Eye (tissue), 1 donor: ENCODE results near the gene RAB26.
"Not testable (repeated sequence)": the region's sequence is repeated elsewhere in the genome, so short reads cannot be mapped to it uniquely, and the experiment has no call there.

Experiments
- DNase-seq: peaks from one replicate; pipeline ENCODE4 v3.0.0-alpha.2; 2015

The RAB26 gene

DNA sequence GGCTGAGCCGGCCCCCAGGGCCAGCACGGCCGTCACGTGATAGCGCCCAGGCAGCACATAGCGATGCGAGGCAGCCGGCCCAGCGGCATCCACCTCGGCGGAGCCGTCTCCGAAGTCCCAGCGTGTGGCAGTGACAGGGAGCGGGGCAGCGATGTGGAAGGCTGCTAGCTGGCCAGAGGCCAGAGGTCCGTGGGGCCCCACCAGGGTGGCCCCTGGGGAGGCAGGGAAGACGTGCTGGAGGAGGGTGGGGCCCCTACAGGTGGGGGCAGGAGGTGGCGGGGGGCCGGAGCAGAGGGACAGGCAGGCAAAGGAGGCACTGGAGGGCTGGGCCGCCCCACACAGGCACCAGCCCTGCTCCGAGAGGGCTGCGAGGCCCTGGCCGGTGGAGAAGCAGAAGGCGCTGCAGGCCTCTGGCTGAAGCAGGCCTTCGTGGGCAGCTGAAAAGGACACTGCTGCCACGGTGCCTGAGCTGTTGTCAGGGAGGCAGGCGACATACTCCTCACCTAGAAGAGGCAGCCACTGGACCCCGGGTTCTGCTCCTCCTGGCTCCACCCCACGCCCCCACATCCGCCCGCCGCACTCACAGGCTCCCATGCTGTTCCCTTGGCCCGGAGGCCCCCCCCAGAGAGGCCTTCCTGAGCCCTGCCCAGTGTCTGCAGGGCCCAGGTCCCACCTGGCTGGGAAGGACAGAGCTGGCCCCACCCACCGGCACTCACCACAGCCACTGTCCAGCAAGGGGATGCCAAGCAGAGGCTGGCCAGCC is 30.3 kb upstream of the RAB26 start:
- DNase-seq, result peak; percentile 41

- DNase-seq, result peak; percentile 50
These were observed 27.1 kb upstream of the RAB26 start for GRCh38 chr16:2121325-2121724.

DNA sequence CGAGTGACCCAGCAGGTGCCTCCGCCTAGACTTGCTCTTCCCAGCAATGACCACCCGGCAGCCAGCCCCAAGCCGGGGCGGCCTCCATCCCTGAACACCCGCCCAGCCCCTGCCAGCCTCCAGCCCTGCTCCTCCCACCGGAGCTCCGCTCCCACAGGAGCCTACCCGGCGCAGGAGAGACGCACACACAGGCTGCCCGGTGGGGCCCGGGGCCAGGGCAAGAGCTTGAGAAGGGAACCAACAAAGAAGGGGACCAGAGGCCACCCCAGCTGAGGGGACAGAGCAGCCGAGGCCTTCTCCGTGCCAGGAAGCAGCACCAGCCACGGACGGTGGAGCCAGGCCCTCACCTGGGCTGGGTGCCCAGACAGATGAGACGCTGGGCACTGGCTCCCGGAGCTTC is 26.6 kb upstream of the RAB26 start:
- DNase-seq, result no peak

DNA sequence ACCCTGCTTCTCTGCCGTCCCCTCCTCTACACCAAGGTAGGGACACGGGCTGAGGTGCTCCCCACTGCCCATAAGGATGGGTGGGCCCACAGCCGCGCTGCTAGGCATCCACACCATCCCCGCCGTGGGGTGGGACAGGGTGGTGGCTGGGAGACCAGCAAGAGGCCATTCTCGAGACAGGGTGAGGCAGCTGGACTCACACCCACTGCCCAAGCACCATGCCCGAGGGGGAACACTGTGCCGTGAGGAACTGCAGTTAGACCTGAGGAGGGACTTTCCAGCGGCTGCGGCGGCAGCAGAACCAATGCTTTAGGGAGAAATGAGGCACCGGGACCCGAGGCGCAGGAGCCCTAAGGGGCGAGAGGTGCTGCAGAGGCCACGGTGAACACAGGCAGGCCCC is 26.0 kb upstream of the RAB26 start:
- no peak for DNase-seq

DNA sequence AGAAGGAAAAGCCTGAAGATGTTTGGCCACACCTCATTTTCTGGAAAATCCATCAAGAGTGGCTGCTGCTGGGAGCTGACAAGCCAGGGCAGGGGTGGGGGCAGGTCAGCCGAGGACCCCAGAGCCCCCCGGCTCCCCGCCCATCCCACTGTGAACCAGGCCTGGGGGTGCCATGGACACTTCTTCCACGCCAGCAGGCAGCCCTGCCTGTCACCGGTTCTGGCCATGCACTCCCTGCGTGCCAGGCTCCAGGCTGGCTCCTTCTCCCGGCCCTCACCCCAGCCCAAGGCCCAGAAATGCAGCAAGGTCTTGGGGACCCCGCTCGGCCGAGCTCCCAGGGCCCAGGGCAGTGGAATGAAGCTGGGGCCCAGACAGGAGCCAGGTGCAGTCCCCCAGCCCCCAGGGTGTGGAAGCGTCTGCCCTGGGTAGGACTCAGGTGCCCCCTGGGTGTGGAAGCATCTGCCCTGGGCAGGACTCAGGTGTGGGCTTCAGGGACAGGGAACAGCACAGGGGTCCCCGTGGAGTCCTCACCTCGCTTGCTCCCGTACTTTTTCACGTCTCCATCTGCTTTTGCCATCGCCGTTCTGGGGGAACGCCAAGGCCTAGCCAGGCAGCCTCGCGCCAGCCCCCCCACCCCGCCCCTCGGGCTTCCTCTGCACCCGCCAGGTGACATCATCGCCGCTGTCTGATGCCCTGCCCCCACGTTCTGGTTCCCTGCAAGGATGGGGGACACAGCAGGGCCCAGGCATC is 25.3 kb upstream of the RAB26 start:
- DNase-seq, result not testable (repeated sequence)

DNA sequence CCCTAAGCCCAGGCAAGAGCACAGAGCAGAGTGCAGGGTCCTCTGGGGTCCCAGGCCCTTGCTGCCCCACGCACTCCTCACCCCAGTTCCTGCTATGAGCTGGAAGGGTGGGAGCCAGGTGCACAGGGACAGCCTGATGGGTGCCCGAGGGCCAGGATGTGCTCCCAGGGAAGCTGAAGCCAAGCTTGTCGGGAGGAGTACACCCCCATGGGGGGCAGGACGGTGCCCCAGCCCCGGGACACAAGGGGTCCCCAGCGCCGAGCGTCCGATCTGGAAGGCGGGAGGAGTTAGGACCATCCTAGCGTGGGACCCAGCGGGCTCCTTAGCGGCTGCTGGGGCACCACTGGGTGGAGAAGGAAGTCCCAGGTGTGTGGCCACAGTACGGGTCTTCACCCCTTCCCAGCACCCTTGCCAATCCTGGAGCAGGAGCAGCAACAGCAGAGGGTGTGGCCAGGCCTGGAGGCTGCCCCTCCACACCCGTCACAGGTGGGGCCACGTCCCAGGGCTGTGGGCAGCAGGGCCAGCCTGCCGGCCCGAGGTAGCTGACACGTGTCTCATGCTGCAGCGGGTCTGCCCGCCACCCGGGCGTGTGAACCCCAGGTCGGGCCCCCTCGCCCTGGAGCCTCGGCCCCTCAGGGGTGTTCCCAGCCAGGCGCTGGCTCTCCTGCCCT is 24.6 kb upstream of the RAB26 start:
- peak; percentile 17 for DNase-seq

- not testable (repeated sequence) for DNase-seq
These were observed 24.1 kb upstream of the RAB26 start for GRCh38 chr16:2124377-2124693.

- peak; percentile 85 for DNase-seq
These were observed 23.6 kb upstream of the RAB26 start for GRCh38 chr16:2124694-2125444.

- not testable (repeated sequence) for DNase-seq
These were observed 22.8 kb upstream of the RAB26 start for GRCh38 chr16:2125609-2126008.

- DNase-seq, result peak; percentile 15
These were observed 22.2 kb upstream of the RAB26 start for GRCh38 chr16:2126161-2126743.

DNA sequence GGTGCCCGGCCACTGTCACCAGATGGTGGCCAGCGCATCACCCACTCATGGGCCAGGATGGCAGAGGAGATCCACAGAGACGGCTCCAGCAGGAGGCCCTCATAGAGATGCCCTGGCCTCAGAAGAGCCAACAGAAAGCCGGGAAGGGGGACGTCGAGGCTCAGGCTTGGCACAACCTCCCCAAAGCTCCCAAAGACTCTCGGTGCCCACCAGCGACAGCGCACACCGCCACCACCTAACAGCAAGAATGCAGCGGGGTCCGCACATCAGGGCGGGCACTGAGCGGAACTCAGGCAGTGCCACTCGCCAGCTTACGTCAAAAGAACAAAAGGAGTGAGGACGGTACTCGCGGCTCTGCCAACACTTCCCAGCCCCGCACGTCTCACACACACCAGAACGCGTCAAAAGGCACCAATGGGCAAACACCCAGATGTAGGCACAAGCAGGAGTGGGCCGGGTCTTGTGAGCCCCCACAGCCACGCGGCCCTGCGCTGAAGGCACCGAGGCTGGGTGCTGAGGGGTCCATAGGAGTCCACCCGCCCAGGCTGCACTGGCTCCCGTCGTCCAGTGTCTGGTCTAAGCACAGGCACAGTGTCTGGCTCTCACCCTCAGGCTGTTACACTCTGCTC is 21.4 kb upstream of the RAB26 start:
- DNase-seq, result not testable (repeated sequence)

- peak; percentile 70 for DNase-seq
These were observed 20.7 kb upstream of the RAB26 start for GRCh38 chr16:2127630-2128280.

DNA sequence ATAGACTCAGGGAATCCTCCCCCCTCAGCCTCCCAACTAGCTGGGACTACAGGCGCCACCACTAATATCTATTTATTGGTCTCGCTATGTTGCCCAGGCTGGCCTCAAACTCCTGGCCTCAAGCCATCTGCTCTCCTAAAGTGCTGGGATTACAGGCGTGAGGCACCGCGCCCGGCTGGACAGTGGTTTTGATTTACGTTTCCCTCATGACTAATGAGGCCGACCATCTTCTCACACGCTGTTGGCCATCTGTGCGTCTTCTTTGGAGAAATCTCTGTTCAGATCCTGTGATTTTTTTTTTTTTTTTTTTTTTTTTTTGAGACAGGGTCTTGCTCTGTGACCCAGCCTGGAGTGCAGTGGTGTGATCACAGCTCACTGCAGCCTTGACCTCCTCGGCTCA is 19.2 kb upstream of the RAB26 start:
- not testable (repeated sequence) for DNase-seq

GRCh38 chr16:2129890-2130447 is 18.5 kb upstream of the RAB26 start:
- DNase-seq, result not testable (repeated sequence)

- DNase-seq, result not testable (repeated sequence)
These were observed 14.6 kb upstream of the RAB26 start for GRCh38 chr16:2133797-2134196.

- DNase-seq, result not testable (repeated sequence)
These were observed 13.4 kb upstream of the RAB26 start for GRCh38 chr16:2135071-2135470.

- DNase-seq, result peak; percentile 95
These were observed 12.5 kb upstream of the RAB26 start, which contains the start of gene PKD1 for GRCh38 chr16:2135770-2136490. Gene PKD1 (minus strand): TSS chr16:2135898. CDS start chr16:2135689, 209 bp downstream.

DNA sequence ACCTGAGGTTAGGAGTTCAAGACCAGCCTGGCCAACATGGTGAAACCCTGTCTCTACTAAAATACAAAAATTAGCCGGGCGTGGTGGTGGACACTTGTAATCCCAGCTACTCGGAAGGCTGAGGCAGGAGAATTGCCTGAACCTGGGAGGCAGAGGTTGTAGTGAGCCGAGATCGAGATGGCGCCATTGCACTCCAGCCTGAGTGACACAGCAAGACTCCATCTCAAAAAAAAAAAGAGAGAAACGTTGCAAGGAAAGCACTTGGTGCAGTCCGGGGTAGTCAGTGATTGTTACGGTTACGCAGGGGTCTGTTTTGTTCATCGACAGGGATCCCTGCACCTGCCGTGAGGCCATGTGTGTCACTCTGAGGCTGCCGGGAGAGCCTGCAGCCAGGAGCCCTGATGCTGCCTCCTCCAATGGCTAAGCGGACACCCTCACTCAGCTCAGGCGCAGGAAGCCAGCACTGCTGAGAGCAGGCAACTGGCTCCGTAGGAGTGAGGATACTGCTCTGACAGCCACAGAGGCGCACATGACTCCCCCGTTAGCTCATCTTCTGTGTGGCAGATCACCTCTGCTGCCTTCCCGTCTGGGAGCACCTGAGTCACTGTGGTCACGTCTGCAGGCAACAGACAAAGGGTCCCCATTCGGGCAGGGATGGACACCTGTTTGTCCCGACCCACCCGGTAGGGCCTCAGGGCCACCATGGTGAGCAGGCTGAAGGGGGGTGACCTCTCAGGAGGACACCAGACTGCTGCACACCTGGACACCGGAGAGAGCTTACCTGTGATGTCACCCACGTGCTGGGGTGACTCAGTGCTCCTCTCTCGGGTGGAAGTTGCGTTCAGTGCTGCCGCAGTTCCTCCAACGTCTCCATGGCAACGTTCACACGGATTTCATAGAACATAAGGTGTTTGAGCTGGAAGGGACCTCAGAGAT is 5.2 kb upstream of the RAB26 start:
- DNase-seq, result no peak

DNA sequence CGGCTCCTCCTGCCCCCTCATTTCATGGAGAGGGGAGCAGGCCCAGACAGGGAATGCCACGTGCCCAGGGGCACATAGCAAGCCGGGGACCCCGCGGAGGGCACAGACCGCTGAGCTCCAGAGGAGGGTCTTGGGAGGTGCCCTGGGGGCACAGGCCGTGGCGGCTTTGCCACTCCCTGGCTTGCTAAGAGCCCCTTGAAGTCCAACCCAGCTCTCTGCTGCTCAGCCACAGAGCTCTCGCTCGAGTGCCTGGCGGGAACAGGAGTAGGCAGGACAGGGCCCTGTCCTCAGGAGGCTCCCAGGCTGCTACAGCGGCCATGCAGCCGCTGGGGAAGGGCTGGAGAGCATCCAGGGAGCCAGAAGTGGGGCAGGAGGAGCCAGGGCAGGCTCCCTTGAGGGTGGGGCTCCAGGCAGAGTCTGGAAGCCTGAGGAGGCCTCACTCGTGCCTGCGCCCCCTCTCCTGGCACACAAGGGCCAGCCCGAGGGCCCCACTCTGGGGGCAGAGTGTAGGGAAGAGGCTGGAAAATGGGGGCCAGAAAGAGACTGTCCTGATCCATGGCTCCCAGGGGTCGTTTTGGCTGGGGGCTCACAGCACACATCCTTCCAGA is 4.4 kb upstream of the RAB26 start:
- DNase-seq, result no peak
